ENCODE data around the gene ZEB2.

Gene ZEB2

GRCh38 chr2:144559681-144560080 lies 39.8 kb upstream of the ZEB2 start:
- H3K79me2 ChIP-seq (ENCODE audit: insufficient read depth, low read depth), result no peaks in the 10 kb centered on the region
- no peak overlapping the region for H3K4me3 ChIP-seq (IDR thresholded peaks at IDR 0.05; ENCODE audit: insufficient read depth, low read depth, low read length)
- no peaks in the 10 kb centered on the region for H4K20me1 ChIP-seq (ENCODE audit: insufficient read depth)
- no peak for TF ChIP-seq CTCF (conservative IDR thresholded peaks at IDR 0.05; ENCODE audit: low read depth, low read length)
- no peak overlapping the region for H2AFZ ChIP-seq (ENCODE audit: low read depth)
- H3K36me3 ChIP-seq (ENCODE audit: insufficient read depth), result no peaks in the 10 kb centered on the region
- no peak overlapping the region for H3K9ac ChIP-seq
- H3K27ac ChIP-seq, result no peak overlapping the region
- H3K4me1 ChIP-seq (ENCODE audit: low read depth, poor library complexity, severe bottlenecking), result no peaks in the 10 kb centered on the region
- no peak overlapping the region for H3K4me2 ChIP-seq
- no peaks in the 10 kb centered on the region for H3K27me3 ChIP-seq (ENCODE audit: insufficient read depth, low read depth)

GRCh38 chr2:144559242-144559641 lies 39.3 kb upstream of the ZEB2 start:
- no peak overlapping the region for H3K9ac ChIP-seq

GRCh38 chr2:144554492-144555210 lies 34.7 kb upstream of the ZEB2 start:
- no peak for TF ChIP-seq CTCF (conservative IDR thresholded peaks at IDR 0.05; ENCODE audit: low read depth, low read length)
- Histone ChIP-seq H4K20me1 (ENCODE audit: insufficient read depth) (no peaks in the 10 kb centered on the region), H3K79me2 (ENCODE audit: insufficient read depth, low read depth) (no peaks in the 10 kb centered on the region), H3K4me1 (ENCODE audit: low read depth, poor library complexity, severe bottlenecking) (no peaks in the 10 kb centered on the region), H3K27me3 (ENCODE audit: insufficient read depth, low read depth) (no peaks in the 10 kb centered on the region), H3K36me3 (ENCODE audit: insufficient read depth) (no peaks in the 10 kb centered on the region), H3K9ac (no peak overlapping the region), H3K27ac (no peak overlapping the region), H3K4me2 (no peak overlapping the region), H2AFZ (ENCODE audit: low read depth) (no peak overlapping the region), H3K4me3 (IDR thresholded peaks at IDR 0.05; ENCODE audit: insufficient read depth, low read depth, low read length) (no peak overlapping the region)

More at GRCh38 chr2:144559242-144559641, 39.3 kb upstream of the ZEB2 start:
- Histone ChIP-seq H2AFZ (ENCODE audit: low read depth) (no peak overlapping the region), H3K27ac (no peak overlapping the region), H3K4me2 (no peak overlapping the region), H3K4me1 (ENCODE audit: low read depth, poor library complexity, severe bottlenecking) (no peaks in the 10 kb centered on the region), H3K27me3 (ENCODE audit: insufficient read depth, low read depth) (no peaks in the 10 kb centered on the region), H4K20me1 (ENCODE audit: insufficient read depth) (no peaks in the 10 kb centered on the region), H3K4me3 (IDR thresholded peaks at IDR 0.05; ENCODE audit: insufficient read depth, low read depth, low read length) (no peak overlapping the region), H3K79me2 (ENCODE audit: insufficient read depth, low read depth) (no peaks in the 10 kb centered on the region), H3K36me3 (ENCODE audit: insufficient read depth) (no peaks in the 10 kb centered on the region)
- no peak for TF ChIP-seq CTCF (conservative IDR thresholded peaks at IDR 0.05; ENCODE audit: low read depth, low read length)

- Histone ChIP-seq H2AFZ (ENCODE audit: low read depth) (no peak overlapping the region), H3K4me3 (IDR thresholded peaks at IDR 0.05; ENCODE audit: insufficient read depth, low read depth, low read length) (no peak overlapping the region), H3K79me2 (ENCODE audit: insufficient read depth, low read depth) (no peaks in the 10 kb centered on the region), H3K9ac (no peak overlapping the region), H4K20me1 (ENCODE audit: insufficient read depth) (no peaks in the 10 kb centered on the region), H3K27me3 (ENCODE audit: insufficient read depth, low read depth) (no peaks in the 10 kb centered on the region), H3K36me3 (ENCODE audit: insufficient read depth) (no peaks in the 10 kb centered on the region), H3K27ac (no peak overlapping the region), H3K4me1 (ENCODE audit: low read depth, poor library complexity, severe bottlenecking) (no peaks in the 10 kb centered on the region), H3K4me2 (no peak overlapping the region)
- TF ChIP-seq CTCF (conservative IDR thresholded peaks at IDR 0.05; ENCODE audit: low read depth, low read length), result no peak
Measured at GRCh38 chr2:144553379-144553778, 33.5 kb upstream of the ZEB2 start.

Data from KMS-11 (cell line).